K562 (cell line): ENCODE results near the gene CCDC85B. TPM values are rescaled to one million over a fixed set of nuclear protein-coding genes. Genes with fewer than 3 reads are reported as not detected.

ENCODE experiments used
- ASH1L ChIP-seq: fragments of 450-650 bp; IDR thresholded peaks from 2 replicates; pipeline ENCODE4 v1.6.1; 2018; ENCODE audit warnings: borderline replicate concordance, mild to moderate bottlenecking, low read depth; ENCODE audit not compliant: partially characterized antibody
- FOXP1 ChIP-seq: sonication (generic); formaldehyde crosslinking; IDR thresholded peaks from 2 replicates; pipeline ENCODE4 v1.8.0; 2022; ENCODE audit warnings: mild to moderate bottlenecking, missing genetic modification reagents
- GATA2 ChIP-seq: sonication (generic); formaldehyde crosslinking; IDR thresholded peaks from 2 replicates; pipeline ENCODE4 v1.4.0; 2020; ENCODE audit warnings: mild to moderate bottlenecking, missing genetic modification reagents
- MYC ChIP-seq, 2 experiments: fragments of 250-450 bp in 1 of 2; sonication (Bioruptor Pico) in 1 of 2; IDR thresholded peaks; 2 replicates each; pipeline versions ENCODE4 v1.5.1 to v1.6.1; 2012 to 2021; ENCODE audit warnings: low read depth in 2 of 2, borderline replicate concordance in 1 of 2, improper control_type of control experiment in 1 of 2, low read length in 1 of 2, mild to moderate bottlenecking in 1 of 2, moderate library complexity in 1 of 2
- RBM25 ChIP-seq: fragments of 200-400 bp; formaldehyde crosslinking; IDR thresholded peaks from 2 replicates; pipeline ENCODE4 v1.6.1; 2018; ENCODE audit warnings: low read length, low read depth, moderate library complexity; ENCODE audit not compliant: severe bottlenecking
- RNF2 ChIP-seq: sonication (generic); IDR thresholded peaks from 2 replicates; pipeline ENCODE4 v1.6.1; 2016
- SMAD3 ChIP-seq: fragments of 450-650 bp; formaldehyde crosslinking; conservative IDR thresholded peaks from 2 replicates; pipeline ENCODE4 v1.4.0; 2020; ENCODE audit warnings: mild to moderate bottlenecking
- TEAD4 ChIP-seq, 2 experiments: sonication (generic) in 1 of 2; formaldehyde crosslinking in 1 of 2; IDR thresholded peaks; 2 replicates each; pipeline versions ENCODE4 v1.6.1 to v1.8.0; 2012 to 2022; ENCODE audit warnings: borderline replicate concordance in 1 of 2, inconsistent platforms in 1 of 2, low read length in 1 of 2, mild to moderate bottlenecking in 1 of 2, missing genetic modification reagents in 1 of 2
- TSC22D4 ChIP-seq: fragments of 450-650 bp; IDR thresholded peaks from 2 replicates; pipeline ENCODE4 v1.6.1; 2016; ENCODE audit warnings: missing genetic modification characterization, missing biosample characterization, control low read depth
- ZNF197 ChIP-seq: fragments of 200-800 bp; sonication (Bioruptor generic); IDR thresholded peaks from 2 replicates; pipeline ENCODE4 v1.6.1; 2016; ENCODE audit warnings: low read depth, missing genetic modification characterization, missing compliant biosample characterization
- ZNF212 ChIP-seq: fragments of 450-650 bp; formaldehyde crosslinking; IDR thresholded peaks from 2 replicates; pipeline ENCODE4 v1.4.0; 2020; ENCODE audit warnings: mild to moderate bottlenecking
- polyA plus RNA-seq, 8 experiments: library from polyadenylated mRNA; depleted of rRNA in 4 of 8; stranded (reverse) in 5 of 8; unstranded in 3 of 8; fragments of >200 nt; fragmentation: Nextera tagmentation in 2 of 8; fragmentation: Illumina TruSeq in 1 of 8; extraction: Ambion mirVana in 2 of 8; extraction: Trizol in 1 of 8; gene quantifications; 2 replicates each; pipeline versions ENCODE4 v1.2.1 to v1.2.3, GENCODE V29; 2011 to 2014; ENCODE audit warnings: inconsistent platforms in 1 of 8, missing spikeins in 1 of 8
- total RNA-seq, 7 experiments: library from RNA; depleted of rRNA in 6 of 7; stranded (reverse); fragments of >200 nt in 6 of 7; fragmentation: Illumina TruSeq in 2 of 7; extraction: Trizol in 2 of 7; gene quantifications; 2 replicates each; pipeline versions ENCODE4 v1.2.1 to v1.2.3, GENCODE V29; 2011 to 2021; ENCODE audit warnings: low replicate concordance in 1 of 7
- TF ChIP-seq, protein P1 (sequence below): IDR thresholded peaks from 2 replicates; pipeline ENCODE4 v1.6.1; 2014; ENCODE audit warnings: antibody characterized with exemption

CCDC85B gene
- total and polyA plus RNA-seq, 9 of the 15 experiments (the other 6 are each of a cell fraction or from before 2014, with no cell fraction given), result 0.14 to 138 (median 6.2) TPM

DNA sequence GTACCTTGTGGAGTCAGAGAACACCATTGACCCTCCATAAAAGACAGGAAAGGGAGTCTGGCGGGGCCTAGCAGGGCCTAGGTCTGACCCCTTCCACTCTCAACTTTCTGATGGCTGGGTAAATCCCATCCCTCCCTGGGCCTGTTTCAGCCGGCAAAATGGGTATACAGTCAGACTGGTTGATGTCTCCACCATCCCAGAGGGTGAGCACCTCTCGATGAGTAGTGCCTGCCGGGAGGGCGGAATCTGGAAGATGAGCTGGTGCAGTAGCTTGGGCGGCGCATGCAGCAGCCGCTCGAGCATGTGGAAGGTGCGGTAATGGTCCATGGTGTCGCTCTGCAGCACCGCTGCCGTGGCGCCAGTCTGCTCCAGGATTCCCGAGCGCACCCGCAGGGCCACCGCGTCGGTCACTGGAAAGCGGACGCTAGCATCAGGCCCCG is 2.7 kb upstream of the CCDC85B start (continued):
- no peak for TF ChIP-seq MYC (IDR thresholded peaks at IDR 0.05; ENCODE audit: low read depth, low read length)
- TF ChIP-seq MYC (CRISPR knock-in tag; IDR thresholded peaks at IDR 0.05; ENCODE audit: borderline replicate concordance, low read depth), result 0 out of 2 replicates have a peak, but pooled peaks have one; percentile 21
- no peak for TF ChIP-seq TEAD4 (IDR thresholded peaks at IDR 0.05; ENCODE audit: low read length)
- no peak for TF ChIP-seq TEAD4 (CRISPR knock-in tag; IDR thresholded peaks at IDR 0.05; ENCODE audit: borderline replicate concordance)
- no peak for TF ChIP-seq TSC22D4 (tag)
- no peak for TF ChIP-seq ZNF212 (CRISPR knock-in tag)
- no peak for TF ChIP-seq RBM25
- peak; percentile 3; the same call in 1 of the 2 replicates for TF ChIP-seq RNF2
- no peak for TF ChIP-seq ASH1L
- TF ChIP-seq ZNF197 (CRISPR knock-in tag), result 0 out of 2 replicates have a peak, but pooled peaks have one; percentile 10
- 0 out of 2 replicates have a peak, but pooled peaks have one; percentile 29 for TF ChIP-seq FOXP1 (CRISPR knock-in tag)
- TF ChIP-seq GATA2, result no peak
- no peak for TF ChIP-seq SMAD3 (CRISPR knock-in tag)
- TF ChIP-seq, protein P1, sequence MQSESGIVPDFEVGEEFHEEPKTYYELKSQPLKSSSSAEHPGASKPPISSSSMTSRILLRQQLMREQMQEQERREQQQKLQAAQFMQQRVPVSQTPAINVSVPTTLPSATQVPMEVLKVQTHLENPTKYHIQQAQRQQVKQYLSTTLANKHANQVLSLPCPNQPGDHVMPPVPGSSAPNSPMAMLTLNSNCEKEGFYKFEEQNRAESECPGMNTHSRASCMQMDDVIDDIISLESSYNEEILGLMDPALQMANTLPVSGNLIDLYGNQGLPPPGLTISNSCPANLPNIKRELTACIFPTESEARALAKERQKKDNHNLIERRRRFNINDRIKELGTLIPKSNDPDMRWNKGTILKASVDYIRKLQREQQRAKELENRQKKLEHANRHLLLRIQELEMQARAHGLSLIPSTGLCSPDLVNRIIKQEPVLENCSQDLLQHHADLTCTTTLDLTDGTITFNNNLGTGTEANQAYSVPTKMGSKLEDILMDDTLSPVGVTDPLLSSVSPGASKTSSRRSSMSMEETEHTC, result no peak
